ENCODE results near the gene MYOM1.

The MYOM1 gene

GRCh38 chr18:3056311-3056710 is 163.5 kb downstream of the MYOM1 start:
- no peak overlapping the region for H3K4me3 ChIP-seq (ENCODE audit: low read depth, low read length)
- DNase-seq (ENCODE audit: low read depth), result no peak
- TF ChIP-seq CTCF (IDR thresholded peaks at IDR 0.05; ENCODE audit: control insufficient read depth, extremely low read depth, insufficient read depth), result no peak

- TF ChIP-seq CTCF (IDR thresholded peaks at IDR 0.05; ENCODE audit: control insufficient read depth, extremely low read depth, insufficient read depth), result no peak
- DNase-seq (ENCODE audit: low read depth), result no peak
Measured at GRCh38 chr18:3055816-3056215, 164.0 kb downstream of the MYOM1 start.

DNA sequence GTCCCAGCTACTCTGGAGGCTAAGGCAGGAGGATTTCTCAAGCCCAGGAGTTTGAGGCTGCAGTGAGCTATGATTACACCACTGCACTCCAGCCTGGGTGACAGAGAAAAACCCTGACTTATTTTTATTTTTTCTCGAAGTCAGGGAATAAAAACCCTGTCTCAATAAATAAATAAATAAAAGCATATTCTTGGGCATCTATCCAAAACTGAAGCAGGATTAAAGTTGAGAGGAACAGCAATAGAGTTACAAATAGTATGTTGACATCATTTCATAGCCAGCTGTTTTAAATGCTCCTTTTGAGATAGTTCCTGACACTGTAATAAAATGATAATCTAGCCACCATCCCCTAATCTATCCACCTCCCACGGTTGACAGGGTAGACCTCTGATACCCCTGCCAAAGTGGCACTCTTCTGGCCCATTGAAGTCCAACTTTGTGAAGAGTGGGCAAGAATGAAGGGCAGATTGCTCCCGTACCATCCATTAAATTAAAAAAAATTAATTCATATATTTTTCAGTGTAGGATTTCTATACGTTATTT is 164.5 kb downstream of the MYOM1 start:
- no peak for DNase-seq (ENCODE audit: low read depth)
- H3K4me3 ChIP-seq (ENCODE audit: low read depth, low read length), result no peak overlapping the region
- TF ChIP-seq CTCF (IDR thresholded peaks at IDR 0.05; ENCODE audit: control insufficient read depth, extremely low read depth, insufficient read depth), result no peak

More at GRCh38 chr18:3055816-3056215, 164.0 kb downstream of the MYOM1 start:
- H3K4me3 ChIP-seq (ENCODE audit: low read depth, low read length), result no peak overlapping the region

DNA sequence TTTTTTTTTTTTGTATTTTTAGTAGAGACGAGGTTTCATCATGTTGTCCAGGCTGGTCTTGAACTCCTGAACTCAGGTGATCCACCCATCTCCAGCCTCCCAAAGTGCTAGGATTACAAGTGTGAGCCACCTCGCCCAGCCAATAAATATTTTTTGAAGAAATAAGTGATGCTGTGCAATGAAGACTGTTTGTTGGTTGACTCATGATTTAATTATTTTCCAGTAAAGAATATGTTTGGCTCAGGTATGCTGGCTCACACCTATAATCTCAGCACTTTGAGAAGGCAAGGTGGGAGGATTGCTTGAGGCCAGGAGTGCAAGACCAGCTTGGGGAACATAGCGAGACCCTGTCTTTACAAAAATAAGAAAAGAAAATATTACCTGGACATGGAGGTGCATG is 165.0 kb downstream of the MYOM1 start:
- no peak overlapping the region for H3K4me3 ChIP-seq (ENCODE audit: low read depth, low read length)
- TF ChIP-seq CTCF (IDR thresholded peaks at IDR 0.05; ENCODE audit: control insufficient read depth, extremely low read depth, insufficient read depth), result no peak

GRCh38 chr18:3054214-3054613 is 165.6 kb downstream of the MYOM1 start:
- no peak for DNase-seq (ENCODE audit: low read depth)
- no peak overlapping the region for H3K4me3 ChIP-seq (ENCODE audit: low read depth, low read length)
- TF ChIP-seq CTCF (IDR thresholded peaks at IDR 0.05; ENCODE audit: control insufficient read depth, extremely low read depth, insufficient read depth), result no peak

More for the DNA sequence above, 165.0 kb downstream of the MYOM1 start:
- DNase-seq (ENCODE audit: low read depth), result no peak

DNA sequence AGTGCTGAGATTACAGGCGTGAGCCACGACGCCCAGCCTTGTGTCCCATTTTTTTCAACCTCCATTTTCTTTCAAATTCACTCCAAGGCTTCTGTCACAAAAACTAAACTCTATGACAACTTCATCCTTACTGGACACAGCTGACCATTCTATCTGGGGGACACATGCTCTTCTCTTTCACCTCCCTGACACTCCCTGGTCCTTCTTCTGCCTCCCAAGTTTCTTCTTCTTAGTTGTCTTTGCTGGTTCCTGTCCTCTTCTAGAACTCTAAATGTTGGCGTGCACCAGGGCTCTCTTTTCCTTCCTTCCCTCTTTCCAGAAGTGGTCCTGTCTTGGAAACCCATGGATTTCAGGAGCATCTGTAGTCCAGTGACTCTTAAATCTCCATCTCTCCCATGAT is 166.7 kb downstream of the MYOM1 start:
- no peak for DNase-seq (ENCODE audit: low read depth)
- no peak for TF ChIP-seq CTCF (IDR thresholded peaks at IDR 0.05; ENCODE audit: control insufficient read depth, extremely low read depth, insufficient read depth)
- no peak overlapping the region for H3K4me3 ChIP-seq (ENCODE audit: low read depth, low read length)

- no peak for DNase-seq (ENCODE audit: low read depth)
- H3K4me3 ChIP-seq (ENCODE audit: low read depth, low read length), result no peak overlapping the region
- no peak for TF ChIP-seq CTCF (IDR thresholded peaks at IDR 0.05; ENCODE audit: control insufficient read depth, extremely low read depth, insufficient read depth)
Measured at GRCh38 chr18:3052411-3052758, 167.4 kb downstream of the MYOM1 start.
